H9 (cell line): Measurements from ENCODE around the gene POU6F2. TPM values are rescaled to one million over a fixed set of nuclear protein-coding genes. Genes with fewer than 3 reads are reported as not detected.

Source experiments
- DNase-seq: peaks from one replicate; pipeline ENCODE4 v3.0.0-alpha.2; 2017
- H2AFZ ChIP-seq: one replicate; pipeline ENCODE4 v1.6.1; 2013; ENCODE audit warnings: mild to moderate bottlenecking, low read length, control low read depth, moderate library complexity
- H2AK5ac ChIP-seq: 2 replicates; pipeline ENCODE4 v1.6.1; 2013; ENCODE audit warnings: low read length, control low read depth, mixed read lengths; ENCODE audit not compliant: insufficient read length
- H2BK120ac ChIP-seq: one replicate; pipeline ENCODE4 v1.6.1; 2013; ENCODE audit warnings: low read depth, mild to moderate bottlenecking, low read length, control low read depth, inconsistent platforms; ENCODE audit not compliant: poor library complexity, severe bottlenecking
- H2BK12ac ChIP-seq: 2 replicates; pipeline ENCODE4 v1.6.1; 2013; ENCODE audit warnings: low read length, control low read depth, mixed read lengths, low read depth; ENCODE audit not compliant: insufficient read length
- H2BK15ac ChIP-seq: 2 replicates; pipeline ENCODE4 v1.6.1; 2013; ENCODE audit warnings: low read depth, low read length, control low read depth
- H2BK20ac ChIP-seq: one replicate; pipeline ENCODE4 v1.6.1; 2013; ENCODE audit warnings: low read depth, mild to moderate bottlenecking, low read length, control low read depth, inconsistent platforms; ENCODE audit not compliant: poor library complexity, severe bottlenecking
- H2BK5ac ChIP-seq: 2 replicates; pipeline ENCODE4 v1.6.1; 2013; ENCODE audit warnings: low read length, control low read depth, mixed read lengths; ENCODE audit not compliant: insufficient read length
- H3K14ac ChIP-seq: 2 replicates; pipeline ENCODE4 v1.6.1; 2013; ENCODE audit warnings: low read length, control low read depth; ENCODE audit not compliant: insufficient read depth
- H3K18ac ChIP-seq: 2 replicates; pipeline ENCODE4 v1.6.1; 2013; ENCODE audit warnings: low read depth, mild to moderate bottlenecking, mixed read lengths, low read length, control low read depth; ENCODE audit not compliant: insufficient read length
- H3K23ac ChIP-seq: 2 replicates; pipeline ENCODE4 v1.6.1; 2013; ENCODE audit warnings: low read length, control low read depth, mixed read lengths, low read depth; ENCODE audit not compliant: insufficient read length
- H3K23me2 ChIP-seq: 2 replicates; pipeline ENCODE4 v1.6.1; 2013; ENCODE audit warnings: low read depth, mild to moderate bottlenecking, mixed read lengths, low read length, control low read depth; ENCODE audit not compliant: insufficient read length, poor library complexity, severe bottlenecking
- H3K27ac ChIP-seq: 2 replicates; pipeline ENCODE4 v1.5.1; 2013; ENCODE audit warnings: low read length, control low read depth, mixed read lengths, low read depth; ENCODE audit not compliant: insufficient read length
- H3K27me3 ChIP-seq: 2 replicates; pipeline ENCODE4 v1.6.1; 2013; ENCODE audit warnings: low read length, control low read depth, inconsistent platforms; ENCODE audit not compliant: insufficient read depth
- H3K4ac ChIP-seq: 2 replicates; pipeline ENCODE4 v1.6.1; 2013; ENCODE audit warnings: low read depth, mild to moderate bottlenecking, control low read depth, inconsistent platforms, low read length, moderate library complexity
- H3K4me1 ChIP-seq: 2 replicates; pipeline ENCODE4 v1.6.1; 2013; ENCODE audit warnings: low read length, control low read depth, inconsistent platforms; ENCODE audit not compliant: insufficient read depth
- H3K4me2 ChIP-seq: 2 replicates; pipeline ENCODE4 v1.6.1; 2013; ENCODE audit warnings: low read length, control low read depth, mixed read lengths; ENCODE audit not compliant: insufficient read length, insufficient read depth
- H3K56ac ChIP-seq: 2 replicates; pipeline ENCODE4 v1.6.1; 2013; ENCODE audit warnings: low read depth, mild to moderate bottlenecking, mixed read lengths, low read length, control low read depth; ENCODE audit not compliant: insufficient read length
- H3K79me1 ChIP-seq: 2 replicates; pipeline ENCODE4 v1.6.1; 2013; ENCODE audit warnings: low read depth, mild to moderate bottlenecking, moderate library complexity, low read length, control low read depth, inconsistent platforms; ENCODE audit not compliant: insufficient read depth, poor library complexity, severe bottlenecking
- H3K79me2 ChIP-seq: 2 replicates; pipeline ENCODE4 v1.6.1; 2013; ENCODE audit warnings: low read length, control low read depth, inconsistent platforms; ENCODE audit not compliant: insufficient read depth
- H3K9ac ChIP-seq: 2 replicates; pipeline ENCODE4 v1.6.1; 2013; ENCODE audit warnings: low read length, control low read depth, mixed read lengths; ENCODE audit not compliant: insufficient read length; ENCODE audit errors: extremely low read depth
- H3K9me3 ChIP-seq: one replicate; pipeline ENCODE4 v1.6.1; 2013; ENCODE audit warnings: low read depth, low read length, inconsistent platforms; ENCODE audit not compliant: control insufficient read depth
- H3T11ph ChIP-seq: one replicate; pipeline ENCODE4 v1.6.1; 2013; ENCODE audit warnings: mild to moderate bottlenecking, low read length, control low read depth, inconsistent platforms
- H4K20me1 ChIP-seq: one replicate; pipeline ENCODE4 v1.6.1; 2013; ENCODE audit not compliant: control insufficient read depth, insufficient read length, insufficient read depth
- H4K5ac ChIP-seq: 2 replicates; pipeline ENCODE4 v1.6.1; 2013; ENCODE audit warnings: low read depth, mild to moderate bottlenecking, mixed read lengths, low read length, control low read depth; ENCODE audit not compliant: insufficient read length
- H4K8ac ChIP-seq: replicated peaks from 2 replicates; pipeline ENCODE4 v1.6.1; 2013; ENCODE audit warnings: low read length, control low read depth, mixed read lengths, low read depth; ENCODE audit not compliant: insufficient read length
- H4K91ac ChIP-seq: 2 replicates; pipeline ENCODE4 v1.6.1; 2013; ENCODE audit warnings: low read depth, mild to moderate bottlenecking, moderate library complexity, mixed read lengths, low read length, control low read depth; ENCODE audit not compliant: insufficient read length
- H3K27ac Mint-ChIP-seq, 3 experiments: 2 replicates in 2 of 3; 3 replicates in 1 of 3; pipeline ENCODE4 v1.8.0; 2020 to 2021; ENCODE audit warnings: mixed read lengths in 3 of 3, mild to moderate bottlenecking in 1 of 3, moderate library complexity in 1 of 3
- H3K27me3 Mint-ChIP-seq: 2 replicates; pipeline ENCODE4 v1.8.0; 2021; ENCODE audit warnings: low read depth, mild to moderate bottlenecking, moderate library complexity, mixed read lengths
- H3K36me3 Mint-ChIP-seq, 3 experiments: 2 replicates in 2 of 3; 3 replicates in 1 of 3; pipeline ENCODE4 v1.8.0; 2020 to 2021; ENCODE audit warnings: low read depth in 3 of 3, mixed read lengths in 3 of 3; ENCODE audit not compliant: insufficient read depth in 1 of 3
- H3K4me1 Mint-ChIP-seq, 2 experiments: 2 replicates each; pipeline ENCODE4 v1.8.0; 2020; ENCODE audit warnings: mixed read lengths in 2 of 2
- H3K4me3 Mint-ChIP-seq, 2 experiments: 2 replicates in 1 of 2; 3 replicates in 1 of 2; pipeline ENCODE4 v1.8.0; 2020 to 2021; ENCODE audit warnings: mild to moderate bottlenecking in 2 of 2, mixed read lengths in 2 of 2, moderate library complexity in 1 of 2
- H3K9me3 Mint-ChIP-seq, 2 experiments: 2 replicates in 1 of 2; 3 replicates in 1 of 2; pipeline ENCODE4 v1.8.0; 2020; ENCODE audit warnings: mild to moderate bottlenecking in 2 of 2, mixed read lengths in 2 of 2, moderate library complexity in 1 of 2
- CTCF ChIP-seq: fragments of 200-600 bp; sonication (generic); conservative IDR thresholded peaks from 3 replicates; pipeline ENCODE4 v1.8.0; 2021; ENCODE audit warnings: antibody characterized with exemption, mild to moderate bottlenecking
- WGBS: extraction: QIAGEN DNeasy Blood & Tissue Kit; methylation state at CpG from one replicate; pipeline ENCODE4 v1.1.7; 2013; ENCODE audit warnings: missing lambda C conversion rate, low lambda C conversion rate, mixed read lengths; ENCODE audit not compliant: insufficient read length; ENCODE audit errors: extremely low coverage; 5-methylcytosine and 5-hydroxymethylcytosine counted together
- total RNA-seq: library from RNA; stranded (reverse); gene quantifications from 2 replicates; pipeline ENCODE4 v1.2.1, GENCODE V29; 2021

The POU6F2 gene
- total RNA-seq, 1 experiment from 2014 or later: 1.9 TPM

- Histone ChIP-seq H2AFZ (no peak overlapping the region), H3K56ac (no peak overlapping the region), H3K14ac (no peak overlapping the region), H2BK15ac (no peak overlapping the region), H2BK20ac (no peak overlapping the region), H3K4me2 (no peak overlapping the region), H3K23me2 (no peaks in the 10 kb centered on the region), H4K20me1 (no peaks in the 10 kb centered on the region), H3K9ac (no peak overlapping the region), H4K5ac (no peak overlapping the region), H2AK5ac (no peak overlapping the region), H3K4me1 (no peaks in the 10 kb centered on the region), H3K4ac (no peak overlapping the region), H3T11ph (no peak overlapping the region), H4K8ac (no peak overlapping the region), H3K79me1 (no peaks in the 10 kb centered on the region), H3K79me2 (no peaks in the 10 kb centered on the region), H3K23ac (no peak overlapping the region), H2BK5ac (no peak overlapping the region), H2BK120ac (no peak overlapping the region), H3K27me3 (no peaks in the 10 kb centered on the region), H3K9me3 (no peaks in the 10 kb centered on the region), H3K18ac (no peak overlapping the region), H2BK12ac (no peak overlapping the region), H3K27ac (no peak overlapping the region), H4K91ac (no peak overlapping the region)
- WGBS: no CpG with 5 or more reads among the region's 5 CpGs
- Mint-ChIP-seq H3K9me3 (no peaks in the 10 kb centered on the region), H3K4me1 (peaks cover 14 to 21% of the 10 kb centered on the region in 2 experiments), H3K27ac (no peak overlapping the region), H3K27me3 (no peaks in the 10 kb centered on the region), H3K4me3 (no peak overlapping the region), H3K36me3 (no peaks in the 10 kb centered on the region)
- TF ChIP-seq CTCF: no peak
- DNase-seq: no peak
Observed at GRCh38 chr7:39091774-39092173, 114.1 kb downstream of the POU6F2 start.
